Panc1 (cell line): Measurements from ENCODE around the gene VASH2.

Experiments used
- POLR2AphosphoS5 ChIP-seq: IDR thresholded peaks from 2 replicates; pipeline ENCODE4 v1.6.1; 2012; ENCODE audit warnings: mild to moderate bottlenecking, low read depth, low read length, moderate library complexity
- SIN3A ChIP-seq: IDR thresholded peaks from 2 replicates; pipeline ENCODE4 v1.6.1; 2012; ENCODE audit warnings: low read depth, mild to moderate bottlenecking, low read length, moderate library complexity, borderline replicate concordance; ENCODE audit not compliant: insufficient read depth
- TCF7L2 ChIP-seq: IDR thresholded peaks from 2 replicates; pipeline ENCODE4 v1.6.1; 2011; ENCODE audit warnings: mild to moderate bottlenecking, low read depth, low read length, inconsistent platforms
- TF ChIP-seq, protein P1 (sequence below): fragments of 450-650 bp; IDR thresholded peaks from 2 replicates; pipeline ENCODE4 v1.5.1; 2017; ENCODE audit warnings: mild to moderate bottlenecking
- TF ChIP-seq, protein P2 (sequence below), 2 experiments: IDR thresholded peaks; 2 replicates each; pipeline ENCODE4 v1.6.1; 2011 to 2012; ENCODE audit warnings: low read depth in 2 of 2, control low read depth in 1 of 2, low read length in 1 of 2, mild to moderate bottlenecking in 1 of 2, moderate library complexity in 1 of 2; ENCODE audit not compliant: insufficient read depth in 1 of 2

- TF ChIP-seq, protein P1, sequence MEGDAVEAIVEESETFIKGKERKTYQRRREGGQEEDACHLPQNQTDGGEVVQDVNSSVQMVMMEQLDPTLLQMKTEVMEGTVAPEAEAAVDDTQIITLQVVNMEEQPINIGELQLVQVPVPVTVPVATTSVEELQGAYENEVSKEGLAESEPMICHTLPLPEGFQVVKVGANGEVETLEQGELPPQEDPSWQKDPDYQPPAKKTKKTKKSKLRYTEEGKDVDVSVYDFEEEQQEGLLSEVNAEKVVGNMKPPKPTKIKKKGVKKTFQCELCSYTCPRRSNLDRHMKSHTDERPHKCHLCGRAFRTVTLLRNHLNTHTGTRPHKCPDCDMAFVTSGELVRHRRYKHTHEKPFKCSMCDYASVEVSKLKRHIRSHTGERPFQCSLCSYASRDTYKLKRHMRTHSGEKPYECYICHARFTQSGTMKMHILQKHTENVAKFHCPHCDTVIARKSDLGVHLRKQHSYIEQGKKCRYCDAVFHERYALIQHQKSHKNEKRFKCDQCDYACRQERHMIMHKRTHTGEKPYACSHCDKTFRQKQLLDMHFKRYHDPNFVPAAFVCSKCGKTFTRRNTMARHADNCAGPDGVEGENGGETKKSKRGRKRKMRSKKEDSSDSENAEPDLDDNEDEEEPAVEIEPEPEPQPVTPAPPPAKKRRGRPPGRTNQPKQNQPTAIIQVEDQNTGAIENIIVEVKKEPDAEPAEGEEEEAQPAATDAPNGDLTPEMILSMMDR, result no peak
- TF ChIP-seq POLR2AphosphoS5, result no peak
- TF ChIP-seq, protein P2, sequence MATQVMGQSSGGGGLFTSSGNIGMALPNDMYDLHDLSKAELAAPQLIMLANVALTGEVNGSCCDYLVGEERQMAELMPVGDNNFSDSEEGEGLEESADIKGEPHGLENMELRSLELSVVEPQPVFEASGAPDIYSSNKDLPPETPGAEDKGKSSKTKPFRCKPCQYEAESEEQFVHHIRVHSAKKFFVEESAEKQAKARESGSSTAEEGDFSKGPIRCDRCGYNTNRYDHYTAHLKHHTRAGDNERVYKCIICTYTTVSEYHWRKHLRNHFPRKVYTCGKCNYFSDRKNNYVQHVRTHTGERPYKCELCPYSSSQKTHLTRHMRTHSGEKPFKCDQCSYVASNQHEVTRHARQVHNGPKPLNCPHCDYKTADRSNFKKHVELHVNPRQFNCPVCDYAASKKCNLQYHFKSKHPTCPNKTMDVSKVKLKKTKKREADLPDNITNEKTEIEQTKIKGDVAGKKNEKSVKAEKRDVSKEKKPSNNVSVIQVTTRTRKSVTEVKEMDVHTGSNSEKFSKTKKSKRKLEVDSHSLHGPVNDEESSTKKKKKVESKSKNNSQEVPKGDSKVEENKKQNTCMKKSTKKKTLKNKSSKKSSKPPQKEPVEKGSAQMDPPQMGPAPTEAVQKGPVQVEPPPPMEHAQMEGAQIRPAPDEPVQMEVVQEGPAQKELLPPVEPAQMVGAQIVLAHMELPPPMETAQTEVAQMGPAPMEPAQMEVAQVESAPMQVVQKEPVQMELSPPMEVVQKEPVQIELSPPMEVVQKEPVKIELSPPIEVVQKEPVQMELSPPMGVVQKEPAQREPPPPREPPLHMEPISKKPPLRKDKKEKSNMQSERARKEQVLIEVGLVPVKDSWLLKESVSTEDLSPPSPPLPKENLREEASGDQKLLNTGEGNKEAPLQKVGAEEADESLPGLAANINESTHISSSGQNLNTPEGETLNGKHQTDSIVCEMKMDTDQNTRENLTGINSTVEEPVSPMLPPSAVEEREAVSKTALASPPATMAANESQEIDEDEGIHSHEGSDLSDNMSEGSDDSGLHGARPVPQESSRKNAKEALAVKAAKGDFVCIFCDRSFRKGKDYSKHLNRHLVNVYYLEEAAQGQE (IDR thresholded peaks at IDR 0.05; ENCODE audit: insufficient read depth in 1 of 2, low read depth in 2 of 2, low read length in 1 of 2), result no peak
- no peak for TF ChIP-seq SIN3A
- no peak for TF ChIP-seq TCF7L2
These were observed 4.7 kb upstream of the VASH2 start for GRCh38 chr1:212945463-212946160.
